NCI-H2029 treated with DMSO at 0.1 percent for 48 hours (cell line): ENCODE data around the gene HECTD1.
"Not testable (repeated sequence)": the region's sequence is repeated elsewhere in the genome, so short reads cannot be mapped to it uniquely, and the experiment has no call there.

Experiments
- DNase-seq: peaks from one replicate; lab custom pipeline; 2025; lab: John Stamatoyannopoulos, UW

Gene HECTD1

GRCh38 chr14:31142455-31143087, 65.0 kb downstream of the HECTD1 start:
- DNase-seq: no peak

- DNase-seq: no peak
These were observed 68.2 kb downstream of the HECTD1 start for GRCh38 chr14:31139301-31139847.

- DNase-seq: no peak
These were observed 69.3 kb downstream of the HECTD1 start for GRCh38 chr14:31138301-31138700.

GRCh38 chr14:31137214-31137889, 70.2 kb downstream of the HECTD1 start:
- no peak for DNase-seq

GRCh38 chr14:31133133-31133532, 74.5 kb downstream of the HECTD1 start:
- no peak for DNase-seq

- DNase-seq: no peak
These were observed 78.7 kb downstream of the HECTD1 start for GRCh38 chr14:31128601-31129526.

- DNase-seq: no peak
These were observed 79.9 kb downstream of the HECTD1 start for GRCh38 chr14:31127690-31128089.

GRCh38 chr14:31126680-31127079, 80.9 kb downstream of the HECTD1 start:
- no peak for DNase-seq

GRCh38 chr14:31125231-31125630, 82.4 kb downstream of the HECTD1 start:
- DNase-seq: no peak

GRCh38 chr14:31124197-31124596, 83.4 kb downstream of the HECTD1 start:
- no peak for DNase-seq

- DNase-seq: no peak
These were observed 84.7 kb downstream of the HECTD1 start for GRCh38 chr14:31122921-31123320.

- no peak for DNase-seq
These were observed 85.4 kb downstream of the HECTD1 start for GRCh38 chr14:31122098-31122611.

- no peak for DNase-seq
These were observed 88.7 kb downstream of the HECTD1 start for GRCh38 chr14:31118892-31119291.

- no peak for DNase-seq
These were observed 93.8 kb downstream of the HECTD1 start for GRCh38 chr14:31113794-31114193.

- DNase-seq: no peak
These were observed 96.7 kb downstream of the HECTD1 start for GRCh38 chr14:31110872-31111271.

- DNase-seq: no peak
These were observed 98.3 kb downstream of the HECTD1 start for GRCh38 chr14:31109257-31109656.

- no peak for DNase-seq
These were observed 100.8 kb downstream of the HECTD1 start for GRCh38 chr14:31106768-31107167.

GRCh38 chr14:31097081-31097480, 110.5 kb downstream of the HECTD1 start:
- no peak for DNase-seq

- DNase-seq: no peak
These were observed 111.3 kb downstream of the HECTD1 start for GRCh38 chr14:31096255-31096654.

- DNase-seq: not testable (repeated sequence)
These were observed 111.8 kb downstream of the HECTD1 start for GRCh38 chr14:31095817-31096216.

GRCh38 chr14:31093884-31094839, 113.4 kb downstream of the HECTD1 start:
- not testable (repeated sequence) for DNase-seq
